HG03159 (cell line): Measurements from ENCODE around the gene KLK6.

Experiments
- ATAC-seq: cut with Tn5 transposase; IDR thresholded peaks from one replicate; pipeline ENCODE4 v1.9.1; 2021; ENCODE audit warnings: mild to moderate bottlenecking, moderate library complexity; ENCODE audit not compliant: unreplicated experiment

KLK6 gene

DNA sequence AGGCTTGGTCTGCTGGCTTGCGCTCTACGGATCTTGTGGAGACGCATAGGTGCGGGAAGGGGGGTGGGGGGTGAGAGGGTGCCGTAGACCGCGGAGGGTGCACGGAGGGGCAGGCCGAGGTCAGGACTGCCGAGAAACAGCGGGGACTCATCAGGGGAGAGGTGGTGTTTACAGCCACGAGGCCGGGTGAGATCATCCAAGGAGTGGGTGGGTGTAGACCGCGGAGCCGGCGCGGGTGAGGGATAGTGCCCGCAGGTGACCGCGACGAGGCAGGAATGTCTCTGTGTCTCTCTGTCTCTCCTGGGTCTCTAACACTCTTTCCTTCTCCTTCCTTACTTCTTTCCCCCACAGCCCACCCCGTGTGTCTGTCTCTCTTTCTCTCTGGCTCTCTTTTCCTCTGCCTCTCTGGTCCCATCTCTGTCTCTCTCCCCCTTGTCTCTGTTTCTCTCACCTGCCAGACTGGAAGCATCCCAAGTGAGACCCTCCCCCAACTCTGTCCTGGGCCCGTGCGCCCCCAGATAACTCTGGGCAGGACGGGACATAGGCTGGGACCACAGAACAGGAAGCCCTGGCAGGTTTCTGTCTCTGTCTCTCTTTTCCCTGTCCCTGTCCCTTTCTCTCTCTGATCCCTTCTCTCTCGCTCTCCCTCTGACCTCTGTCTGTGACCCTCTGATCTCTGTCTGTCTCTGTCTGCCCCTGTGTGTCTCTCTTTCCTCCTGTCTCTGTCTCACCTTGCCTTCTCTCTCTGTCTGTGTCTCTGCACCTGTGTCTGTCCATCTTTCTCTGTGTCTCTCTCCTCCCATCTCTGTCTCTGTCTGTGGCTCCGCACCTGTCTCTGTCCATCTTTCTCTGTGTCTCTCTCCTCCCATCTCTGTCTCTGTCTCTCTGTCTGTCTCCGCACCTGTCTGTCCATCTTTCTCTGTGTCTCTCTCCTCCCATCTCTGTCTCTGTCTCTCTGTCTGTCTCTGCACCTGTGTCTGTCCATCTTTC is 56.4 kb downstream of the KLK6 start:
- ATAC-seq = no peak

DNA sequence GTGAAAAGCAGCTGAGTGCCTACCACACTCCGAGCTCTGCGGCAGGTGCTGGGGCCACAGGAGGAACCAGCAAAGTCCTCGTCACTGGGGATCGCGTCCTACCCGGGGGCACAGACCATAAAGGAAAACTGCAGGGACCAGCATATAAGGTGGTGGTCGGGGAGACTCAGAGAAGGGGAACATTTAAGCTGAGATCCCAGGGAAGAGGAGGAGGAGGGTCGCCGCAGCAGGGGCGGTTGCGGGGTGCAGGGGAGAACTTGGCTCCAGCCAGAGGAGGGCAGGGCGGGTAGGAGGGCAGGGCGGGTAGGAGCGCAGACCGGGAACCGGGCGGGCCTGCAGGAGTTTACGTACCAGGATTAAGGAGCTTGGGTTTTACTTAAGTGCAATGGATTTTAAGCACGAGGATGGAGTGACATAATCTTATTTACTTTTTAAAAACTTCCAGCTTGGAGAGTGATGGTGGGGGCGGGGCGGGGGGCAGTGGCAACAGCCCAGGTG is 57.2 kb downstream of the KLK6 start:
- no peak for ATAC-seq

GRCh38 chr19:50911206-50912101 is 57.9 kb downstream of the KLK6 start, which contains the start of gene KLK4:
Gene KLK4 (minus strand): TSS chr19:50911395. CDS start chr19:50910738, 657 bp downstream.
- ATAC-seq = no peak

DNA sequence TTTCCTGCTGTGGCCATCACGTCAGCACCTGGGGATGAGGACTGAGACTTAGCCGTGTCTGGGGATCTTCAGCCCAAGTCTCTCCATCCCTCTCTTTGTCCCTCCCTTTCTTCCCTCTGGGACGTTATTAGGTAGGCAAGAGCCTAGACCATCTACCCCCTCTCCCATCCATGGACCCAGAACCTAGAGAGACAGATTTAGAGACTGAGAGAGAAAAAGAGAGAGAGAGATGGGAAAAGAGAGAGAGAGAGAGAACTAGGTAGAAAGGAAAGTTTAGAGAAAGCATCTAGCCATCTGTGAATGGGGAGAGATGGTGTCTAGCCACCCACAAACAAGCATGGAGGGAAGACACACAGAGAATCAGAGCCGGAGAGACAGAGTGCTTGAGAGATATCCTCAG is 58.7 kb downstream of the KLK6 start:
- no peak for ATAC-seq

DNA sequence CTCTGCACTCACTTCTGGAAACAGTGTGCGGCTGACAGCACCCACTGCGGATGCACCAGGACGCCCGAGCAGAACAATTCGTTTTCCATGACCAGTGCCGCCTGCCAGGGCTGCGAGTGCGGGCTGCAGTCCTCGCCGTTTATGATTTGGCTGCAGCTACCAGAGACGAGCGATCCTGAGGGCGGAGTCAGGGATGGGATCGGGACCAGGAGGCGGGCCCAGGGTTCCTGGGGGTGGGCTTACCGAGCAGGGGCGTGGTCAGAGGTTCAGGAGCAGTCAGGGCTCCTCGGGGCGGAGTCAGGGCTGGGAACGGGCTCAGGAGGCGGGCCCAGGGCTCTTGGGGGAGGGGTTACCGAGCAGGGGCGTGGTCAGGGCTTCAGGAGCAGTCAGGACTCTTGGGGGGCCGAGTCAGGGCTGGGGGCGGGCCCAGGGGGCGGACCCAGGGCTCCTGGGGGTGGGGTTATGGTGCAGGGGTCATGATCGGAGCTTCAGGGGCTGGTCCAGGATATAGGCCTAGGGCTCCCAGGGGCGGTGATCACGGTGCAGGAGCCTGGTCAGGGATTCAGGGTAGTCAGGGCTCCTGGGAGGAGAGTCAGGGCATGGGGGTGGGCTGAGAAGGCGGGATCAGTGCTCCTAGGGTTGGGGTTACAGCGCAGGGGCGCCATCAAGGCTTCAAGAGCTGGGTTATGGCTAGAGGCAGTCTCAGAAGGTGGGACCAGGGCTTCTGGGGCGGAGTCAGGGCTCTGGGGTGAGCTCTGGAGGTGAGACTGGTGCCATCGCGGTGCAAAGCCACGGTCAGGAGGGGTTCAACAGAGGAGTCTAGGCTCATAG is 59.9 kb downstream of the KLK6 start:
- no peak for ATAC-seq
